HFFc6 (cell line): ENCODE results near the gene MRPL19. TPM values are rescaled to one million over a fixed set of nuclear protein-coding genes. Genes with fewer than 3 reads are reported as not detected.

Experiments
- DNase-seq: peaks from one replicate; pipeline ENCODE4 v3.0.0-alpha.2; 2018
- H3K27ac Mint-ChIP-seq: 2 replicates; pipeline ENCODE4 v1.8.0; 2020; ENCODE audit warnings: mild to moderate bottlenecking, mixed read lengths
- H3K27me3 Mint-ChIP-seq: 2 replicates; pipeline ENCODE4 v1.8.0; 2021; ENCODE audit warnings: mild to moderate bottlenecking, moderate library complexity, mixed read lengths; ENCODE audit not compliant: insufficient read depth
- H3K36me3 Mint-ChIP-seq: 2 replicates; pipeline ENCODE4 v1.8.0; 2021; ENCODE audit warnings: low read depth, mixed read lengths
- H3K4me1 Mint-ChIP-seq: 2 replicates; pipeline ENCODE4 v1.8.0; 2020; ENCODE audit warnings: low read depth, mixed read lengths
- H3K4me3 Mint-ChIP-seq: 2 replicates; pipeline ENCODE4 v1.8.0; 2020; ENCODE audit warnings: mild to moderate bottlenecking, moderate library complexity, mixed read lengths
- H3K9me3 Mint-ChIP-seq: 2 replicates; pipeline ENCODE4 v1.8.0; 2020; ENCODE audit warnings: mild to moderate bottlenecking, mixed read lengths
- long read RNA-seq: library from polyadenylated mRNA; unstranded; transcript quantifications from one replicate; pipeline ENCODE4 v2.0.0, GENCODE V29; 2019
- total RNA-seq, 6 experiments: library from RNA; stranded (reverse); fragmentation: NEBNext Ultra II Directional; extraction: Animal tissue kit (Norgen Biotek cat#: 25700); gene quantifications; 2 replicates in 1 of 6; 3 replicates in 5 of 6; pipeline ENCODE4 v1.2.3, GENCODE V29; 2021
- TF ChIP-seq, protein P1 (sequence below): fragments of 200-600 bp; sonication (generic); IDR thresholded peaks from 2 replicates; pipeline ENCODE4 v1.5.0; 2021; ENCODE audit warnings: antibody characterized with exemption, mild to moderate bottlenecking

Gene MRPL19
- total RNA-seq: 10 to 100 TPM; 61.0 to 66.1 (median 63.1) TPM
- long read RNA-seq, transcript MRPL19-202 (6 exons, 3,479 nt): major isoform, 67 of 86 reads
- long read RNA-seq, partial matches to known transcripts: 7 of 86 reads
- long read RNA-seq, other reads (novel, unspliced or antisense): 7 of 86 reads

DNA sequence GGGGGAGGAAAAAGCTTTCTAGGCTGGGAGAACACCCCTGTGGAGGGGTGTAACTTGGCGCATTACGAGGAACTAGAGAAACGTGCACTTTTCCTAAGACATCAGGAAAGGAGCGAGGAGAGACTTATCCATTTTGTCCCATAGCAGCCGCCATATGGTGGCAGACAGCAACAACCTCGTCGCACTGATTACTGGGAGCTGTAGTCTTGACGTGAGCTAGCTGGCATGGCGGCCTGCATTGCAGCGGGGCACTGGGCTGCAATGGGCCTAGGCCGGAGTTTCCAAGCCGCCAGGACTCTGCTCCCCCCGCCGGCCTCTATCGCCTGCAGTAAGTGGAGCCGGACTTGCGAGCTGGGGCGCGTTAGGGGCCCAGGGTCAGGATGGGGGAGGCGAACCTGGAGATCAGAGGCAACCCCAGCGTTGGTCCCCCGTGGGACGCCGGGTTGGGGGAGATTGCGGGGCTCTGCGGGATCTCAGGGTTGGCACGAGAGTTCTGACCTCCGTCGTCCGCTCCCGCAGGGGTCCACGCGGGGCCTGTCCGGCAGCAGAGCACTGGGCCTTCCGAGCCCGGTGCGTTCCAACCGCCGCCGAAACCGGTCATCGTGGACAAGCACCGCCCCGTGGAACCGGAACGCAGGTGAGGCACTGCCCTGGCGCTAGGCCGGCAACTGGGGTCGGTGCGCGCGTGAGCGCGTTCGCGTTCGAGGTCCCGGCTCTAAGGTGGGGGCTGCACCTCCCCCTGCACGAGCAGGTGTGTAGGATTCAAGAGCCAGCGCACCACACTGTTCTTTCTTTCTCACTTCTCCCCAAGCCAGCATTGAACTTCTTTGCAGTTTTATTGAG is at the start of gene MRPL19:
TSS of gene MRPL19 (plus strand) at position 201 of the 843 bp plus-strand sequence. CDS start at position 226, 25 bp downstream.
- peaks cover 1% of the 10 kb centered on the region; the same call in 1 of the 2 replicates for H3K27me3 Mint-ChIP-seq
- peak; percentile 93 for DNase-seq
- H3K4me3 Mint-ChIP-seq: peak within 1 kb of the TSS; percentile 94
- TF ChIP-seq, protein P1, sequence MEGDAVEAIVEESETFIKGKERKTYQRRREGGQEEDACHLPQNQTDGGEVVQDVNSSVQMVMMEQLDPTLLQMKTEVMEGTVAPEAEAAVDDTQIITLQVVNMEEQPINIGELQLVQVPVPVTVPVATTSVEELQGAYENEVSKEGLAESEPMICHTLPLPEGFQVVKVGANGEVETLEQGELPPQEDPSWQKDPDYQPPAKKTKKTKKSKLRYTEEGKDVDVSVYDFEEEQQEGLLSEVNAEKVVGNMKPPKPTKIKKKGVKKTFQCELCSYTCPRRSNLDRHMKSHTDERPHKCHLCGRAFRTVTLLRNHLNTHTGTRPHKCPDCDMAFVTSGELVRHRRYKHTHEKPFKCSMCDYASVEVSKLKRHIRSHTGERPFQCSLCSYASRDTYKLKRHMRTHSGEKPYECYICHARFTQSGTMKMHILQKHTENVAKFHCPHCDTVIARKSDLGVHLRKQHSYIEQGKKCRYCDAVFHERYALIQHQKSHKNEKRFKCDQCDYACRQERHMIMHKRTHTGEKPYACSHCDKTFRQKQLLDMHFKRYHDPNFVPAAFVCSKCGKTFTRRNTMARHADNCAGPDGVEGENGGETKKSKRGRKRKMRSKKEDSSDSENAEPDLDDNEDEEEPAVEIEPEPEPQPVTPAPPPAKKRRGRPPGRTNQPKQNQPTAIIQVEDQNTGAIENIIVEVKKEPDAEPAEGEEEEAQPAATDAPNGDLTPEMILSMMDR: peak; percentile 13; the same call in 1 of the 2 replicates
- H3K4me1 Mint-ChIP-seq: peaks cover 23% of the 10 kb centered on the region
- H3K36me3 Mint-ChIP-seq: peaks cover 17% of the 10 kb centered on the region
- H3K27ac Mint-ChIP-seq: peak within 1 kb of the TSS; percentile 86
- no peaks in the 10 kb centered on the region for H3K9me3 Mint-ChIP-seq

DNA sequence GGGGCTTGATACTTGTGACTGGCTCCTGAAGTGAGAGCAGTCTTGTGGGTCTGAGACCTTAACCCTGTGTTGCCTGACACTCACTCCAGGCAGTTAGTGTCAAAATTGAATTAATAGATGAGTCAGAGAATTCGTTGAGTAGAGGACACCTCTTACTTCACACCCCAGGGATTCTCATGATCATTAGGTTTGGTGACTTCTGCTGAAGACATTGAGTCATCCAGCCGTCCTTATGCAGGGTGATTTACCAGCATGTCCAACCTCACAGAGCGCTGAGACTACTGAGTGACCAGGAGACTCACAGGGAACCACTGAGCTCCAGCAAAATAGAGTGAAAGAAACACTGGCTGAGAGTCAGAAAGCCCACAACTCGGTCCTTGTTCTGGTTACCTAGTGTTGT is 49.8 kb upstream of the MRPL19 start:
- Mint-ChIP-seq H3K4me1 (peaks cover 84% of the 10 kb centered on the region), H3K27me3 (no peaks in the 10 kb centered on the region; the same call in 1 of the 2 replicates), H3K4me3 (peak overlapping the region; percentile 54), H3K9me3 (peaks cover 4% of the 10 kb centered on the region; the same call in 1 of the 2 replicates), H3K27ac (peak overlapping the region; percentile 92), H3K36me3 (peaks cover 13% of the 10 kb centered on the region)
- TF ChIP-seq, protein P1: no peak
- DNase-seq: peak; percentile 71

DNA sequence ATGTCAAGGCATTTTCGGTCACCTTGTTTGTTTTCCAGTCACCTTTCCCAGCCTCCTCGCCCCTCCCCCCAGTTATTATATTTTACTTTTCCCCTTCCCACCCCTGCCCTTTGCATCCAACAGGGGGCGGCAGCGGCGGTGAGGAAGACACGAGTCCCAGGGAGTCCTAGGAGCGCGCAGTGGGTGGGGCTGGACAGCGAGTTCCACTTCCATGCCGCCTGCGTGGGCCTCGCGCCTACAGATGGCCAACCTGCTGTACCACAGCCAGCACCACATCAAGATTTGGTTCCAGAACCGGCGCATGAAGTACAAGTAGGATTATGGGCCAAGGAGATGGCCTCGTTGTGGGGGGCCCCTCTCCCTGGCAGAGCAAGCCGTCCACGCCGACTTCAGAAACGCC is 48.6 kb upstream of the MRPL19 start:
- Mint-ChIP-seq H3K27ac (no peak overlapping the region), H3K27me3 (no peaks in the 10 kb centered on the region), H3K4me3 (no peak overlapping the region), H3K4me1 (peaks cover 83% of the 10 kb centered on the region), H3K36me3 (peaks cover 7% of the 10 kb centered on the region), H3K9me3 (peaks cover 4% of the 10 kb centered on the region; the same call in 1 of the 2 replicates)
- TF ChIP-seq, protein P1: peak; percentile 42; the same call in 1 of the 2 replicates
- DNase-seq: no peak

DNA sequence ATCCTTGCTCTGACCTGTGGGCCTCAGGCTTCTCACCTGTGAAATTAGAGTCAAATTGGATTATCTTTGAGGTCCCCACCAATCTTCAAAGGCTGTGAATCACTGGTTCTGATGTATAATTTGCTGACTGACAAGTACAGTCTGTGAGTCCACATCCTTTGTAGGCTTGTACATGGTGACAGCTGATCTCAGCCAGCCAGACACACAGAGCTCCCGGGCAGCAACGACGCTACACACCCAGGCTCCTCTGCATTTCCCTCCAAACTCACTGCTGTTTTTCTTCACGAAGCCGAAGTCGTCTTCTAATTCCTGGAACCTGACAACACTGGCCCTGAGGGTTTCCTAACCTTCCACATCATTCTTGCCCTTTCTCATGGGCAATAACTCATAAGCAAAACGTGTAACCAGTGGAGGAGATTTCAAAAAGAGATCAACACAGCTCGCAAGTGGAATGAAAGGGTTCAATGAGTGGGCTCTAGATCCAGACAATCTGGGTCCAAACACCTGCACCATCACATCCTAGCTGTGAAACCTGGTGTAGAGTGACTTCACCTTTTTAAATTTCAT is 47.9 kb upstream of the MRPL19 start:
- peaks cover 83% of the 10 kb centered on the region for H3K4me1 Mint-ChIP-seq
- no peak overlapping the region for H3K4me3 Mint-ChIP-seq
- peak overlapping the region; percentile 16; the same call in 1 of the 2 replicates for H3K27ac Mint-ChIP-seq
- H3K36me3 Mint-ChIP-seq: no peaks in the 10 kb centered on the region; the same call in 1 of the 2 replicates
- no peaks in the 10 kb centered on the region for H3K27me3 Mint-ChIP-seq
- TF ChIP-seq, protein P1: no peak
- no peak for DNase-seq
- H3K9me3 Mint-ChIP-seq: no peaks in the 10 kb centered on the region

DNA sequence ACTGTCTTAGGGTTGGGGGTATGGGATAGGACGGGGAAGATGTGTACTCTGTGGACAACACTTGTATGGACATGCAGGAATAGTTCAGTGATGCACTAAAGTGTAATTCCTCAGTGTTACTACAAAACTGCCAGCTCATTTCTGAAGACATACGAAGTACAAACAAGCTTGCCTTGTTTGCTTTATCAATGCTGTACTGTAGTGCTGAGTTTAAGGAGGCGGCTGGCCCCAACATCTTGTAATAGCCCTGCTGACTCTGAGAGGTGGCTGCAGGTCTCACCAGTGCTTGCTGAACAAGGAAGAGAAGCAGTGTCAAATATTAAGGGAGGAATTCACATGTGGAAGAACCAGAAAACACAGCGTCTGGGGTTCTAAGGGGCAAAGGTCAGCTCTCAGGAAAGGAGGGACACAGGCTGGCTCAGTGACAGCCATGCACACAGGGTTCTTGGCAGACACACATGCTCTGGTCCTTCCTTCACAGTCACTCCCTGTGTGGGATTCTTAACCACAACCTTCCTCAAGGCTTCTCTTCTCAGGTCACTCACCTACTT is 46.0 kb upstream of the MRPL19 start:
- TF ChIP-seq, protein P1: no peak
- no peak for DNase-seq
- peaks cover under 1% of the 10 kb centered on the region; the same call in 1 of the 2 replicates for H3K27me3 Mint-ChIP-seq
- peaks cover 83% of the 10 kb centered on the region for H3K4me1 Mint-ChIP-seq
- H3K4me3 Mint-ChIP-seq: no peak overlapping the region
- H3K9me3 Mint-ChIP-seq: no peaks in the 10 kb centered on the region
- peak overlapping the region; percentile 63 for H3K27ac Mint-ChIP-seq
- no peaks in the 10 kb centered on the region; the same call in 1 of the 2 replicates for H3K36me3 Mint-ChIP-seq
